Ascending aorta (tissue), 2 donors: ENCODE results near the gene VEPH1. TPM values are rescaled to one million over a fixed set of nuclear protein-coding genes. Genes with fewer than 3 reads are reported as not detected.

Experiments
- DNase-seq, 2 donors: peaks; one replicate each; pipeline ENCODE4 v3.0.0-alpha.2; 2019; ENCODE audit warnings: low spot score in 2 of 2
- H3K27ac ChIP-seq, 2 donors: fragments of 200-600 bp; sonication (generic); one replicate each; pipeline ENCODE4 v1.5.1; 2016 to 2017; ENCODE audit warnings: mild to moderate bottlenecking in 1 of 2
- H3K27me3 ChIP-seq: fragments of 200-600 bp; sonication (generic); one replicate; pipeline ENCODE4 v1.5.1; 2017
- H3K36me3 ChIP-seq, 2 donors: fragments of 200-600 bp; sonication (generic); one replicate each; pipeline ENCODE4 v1.5.1; 2016
- H3K4me1 ChIP-seq, 2 donors: fragments of 200-600 bp; sonication (generic); one replicate each; pipeline ENCODE4 v1.5.1; 2016 to 2017; ENCODE audit warnings: mild to moderate bottlenecking in 1 of 2
- H3K4me3 ChIP-seq, 2 donors: fragments of 200-600 bp; sonication (generic); one replicate each; pipeline ENCODE4 v1.5.1; 2016 to 2017; ENCODE audit warnings: mild to moderate bottlenecking in 1 of 2
- H3K9me3 ChIP-seq, 2 donors: fragments of 200-600 bp; sonication (generic); one replicate each; pipeline ENCODE4 v1.5.1; 2016
- CTCF ChIP-seq, 3 experiments: fragments of 200-600 bp in 2 of 3; fragments of 450-650 bp in 1 of 3; sonication (generic) in 2 of 3; IDR thresholded peaks; one replicate each; pipeline ENCODE4 v1.5.1; 2016 to 2019; ENCODE audit warnings: antibody characterized with exemption in 3 of 3, mild to moderate bottlenecking in 1 of 3, moderate library complexity in 1 of 3
- intact Hi-C: fragments of 100-400 bp; cut with DNase I; formaldehyde crosslinking; loops from one replicate; pipeline ENCODE4 v1.15.1; 2023
- total RNA-seq: library from RNA; depleted of rRNA; stranded (reverse); fragments of >200 nt; gene quantifications from one replicate; pipeline ENCODE4 v1.1.0, GENCODE V29; 2016

VEPH1 gene
- total RNA-seq, 1 donor from 2014 or later, result 2.2 TPM

- H3K27me3 ChIP-seq, result no peaks in the 10 kb centered on the region
- DNase-seq, result no peak
Measured at GRCh38 chr3:157265931-157266330, 237.3 kb downstream of the VEPH1 start.

GRCh38 chr3:157263027-157263426, 240.2 kb downstream of the VEPH1 start:
- Histone ChIP-seq H3K27me3 (no peaks in the 10 kb centered on the region), H3K27ac (no peak overlapping the region), H3K4me3 (no peak overlapping the region), H3K4me1 (no peaks in the 10 kb centered on the region), H3K9me3 (no peaks in the 10 kb centered on the region), H3K36me3 (no peaks in the 10 kb centered on the region)
- no peak for DNase-seq
- intact Hi-C loops, result no loop called here
- TF ChIP-seq CTCF (IDR thresholded peaks at IDR 0.05), result no peak

More at GRCh38 chr3:157265931-157266330, 237.3 kb downstream of the VEPH1 start:
- H3K4me3 ChIP-seq, result no peak overlapping the region
- TF ChIP-seq CTCF (IDR thresholded peaks at IDR 0.05), result no peak
- no peaks in the 10 kb centered on the region for H3K4me1 ChIP-seq
- no peaks in the 10 kb centered on the region for H3K9me3 ChIP-seq
- H3K27ac ChIP-seq, result no peak overlapping the region
- intact Hi-C loops, result no loop called here
- no peaks in the 10 kb centered on the region for H3K36me3 ChIP-seq

- DNase-seq, result no peak
- no peak overlapping the region for H3K4me3 ChIP-seq
- intact Hi-C loops, result no loop called here
- no peaks in the 10 kb centered on the region for H3K36me3 ChIP-seq
- H3K27ac ChIP-seq, result no peak overlapping the region
- TF ChIP-seq CTCF (IDR thresholded peaks at IDR 0.05), result no peak
- no peaks in the 10 kb centered on the region for H3K4me1 ChIP-seq
- H3K27me3 ChIP-seq, result no peaks in the 10 kb centered on the region
- H3K9me3 ChIP-seq, result no peaks in the 10 kb centered on the region
Measured at GRCh38 chr3:157261000-157261399, 242.2 kb downstream of the VEPH1 start.

- H3K27me3 ChIP-seq, result no peaks in the 10 kb centered on the region
- no peaks in the 10 kb centered on the region for H3K4me1 ChIP-seq
- no peaks in the 10 kb centered on the region for H3K9me3 ChIP-seq
- H3K36me3 ChIP-seq, result no peaks in the 10 kb centered on the region
- intact Hi-C loops, result no loop called here
- DNase-seq, result no peak
- no peak overlapping the region for H3K27ac ChIP-seq
- H3K4me3 ChIP-seq, result no peak overlapping the region
- no peak for TF ChIP-seq CTCF (IDR thresholded peaks at IDR 0.05)
Measured at GRCh38 chr3:157259825-157260224, 243.4 kb downstream of the VEPH1 start.

GRCh38 chr3:157257101-157257500, 246.1 kb downstream of the VEPH1 start:
- no peaks in the 10 kb centered on the region for H3K27me3 ChIP-seq
- H3K36me3 ChIP-seq, result no peaks in the 10 kb centered on the region
- no peak overlapping the region for H3K4me3 ChIP-seq
- H3K9me3 ChIP-seq, result no peaks in the 10 kb centered on the region
- no peak for TF ChIP-seq CTCF (IDR thresholded peaks at IDR 0.05)
- no peaks in the 10 kb centered on the region for H3K4me1 ChIP-seq
- no peak overlapping the region for H3K27ac ChIP-seq
- intact Hi-C loops, result no loop called here
- no peak for DNase-seq

- no peak for DNase-seq
- H3K27me3 ChIP-seq, result no peaks in the 10 kb centered on the region
- H3K4me3 ChIP-seq, result no peak overlapping the region
- H3K27ac ChIP-seq, result no peak overlapping the region
- no peaks in the 10 kb centered on the region for H3K36me3 ChIP-seq
- no peaks in the 10 kb centered on the region for H3K4me1 ChIP-seq
- H3K9me3 ChIP-seq, result no peaks in the 10 kb centered on the region
- intact Hi-C loops, result no loop called here
- TF ChIP-seq CTCF (IDR thresholded peaks at IDR 0.05), result no peak
Measured at GRCh38 chr3:157255797-157256196, 247.4 kb downstream of the VEPH1 start.
